T-helper 17 cell (primary cell): ENCODE results near the gene TARS3. TPM values are rescaled to one million over a fixed set of nuclear protein-coding genes. Genes with fewer than 3 reads are reported as not detected.

Source experiments
- ATAC-seq: fragments of 150-1000 bp; cut with Tn5 transposase; 2 replicates; pipeline ENCODE4 v1.10.0; 2021; ENCODE audit warnings: mild to moderate bottlenecking, moderate library complexity
- DNase-seq, 3 donors: peaks; one replicate each; pipeline versions ENCODE4 v3.0.0 to v3.0.0-alpha.2; 2020 to 2021
- H3K9me3 ChIP-seq: one replicate; pipeline ENCODE4 v1.7.0; 2013; ENCODE audit warnings: low read length, mild to moderate bottlenecking; ENCODE audit not compliant: control insufficient read depth, poor library complexity, severe bottlenecking
- H3K27ac Mint-ChIP-seq: one replicate; pipeline ENCODE4 v1.8.0; 2022; ENCODE audit warnings: mild to moderate bottlenecking, moderate library complexity, mixed read lengths
- H3K27me3 Mint-ChIP-seq: one replicate; pipeline ENCODE4 v1.8.0; 2022; ENCODE audit warnings: mixed read lengths
- H3K36me3 Mint-ChIP-seq: one replicate; pipeline ENCODE4 v1.8.0; 2022; ENCODE audit warnings: low read depth, mixed read lengths
- H3K4me1 Mint-ChIP-seq: one replicate; pipeline ENCODE4 v1.8.0; 2022; ENCODE audit warnings: mild to moderate bottlenecking, mixed read lengths
- H3K4me3 Mint-ChIP-seq: one replicate; pipeline ENCODE4 v1.8.0; 2022; ENCODE audit warnings: mild to moderate bottlenecking, moderate library complexity, mixed read lengths
- total RNA-seq, 4 donors: library from RNA in 2 of 4; stranded (reverse) in 2 of 4; gene quantifications; one replicate each; pipeline ENCODE4 v1.2.3 and lab custom pipeline; 2022 to 2026

Gene TARS3
- total RNA-seq, 2 donors from 2014 or later = 13.4 to 17.6 TPM

GRCh38 chr15:101692801-101693598, 31.3 kb downstream of the TARS3 start:
- H3K27ac Mint-ChIP-seq = peak overlapping the region; percentile 43
- H3K4me1 Mint-ChIP-seq = peaks cover 13% of the 10 kb centered on the region
- H3K9me3 ChIP-seq = no peaks in the 10 kb centered on the region
- H3K4me3 Mint-ChIP-seq = no peak overlapping the region
- H3K27me3 Mint-ChIP-seq = no peaks in the 10 kb centered on the region
- ATAC-seq (no peak), DNase-seq (no peak)
- peaks cover 5% of the 10 kb centered on the region for H3K36me3 Mint-ChIP-seq

- H3K27ac Mint-ChIP-seq = no peak overlapping the region
- no peak for DNase-seq
- H3K9me3 ChIP-seq = no peaks in the 10 kb centered on the region
- ATAC-seq = no peak
- no peaks in the 10 kb centered on the region for H3K4me1 Mint-ChIP-seq
- H3K4me3 Mint-ChIP-seq = no peak overlapping the region
- peaks cover 3% of the 10 kb centered on the region for H3K36me3 Mint-ChIP-seq
- no peaks in the 10 kb centered on the region for H3K27me3 Mint-ChIP-seq
These were observed 34.4 kb downstream of the TARS3 start for GRCh38 chr15:101689901-101690300.

GRCh38 chr15:101686718-101687117, 37.6 kb downstream of the TARS3 start:
- no peak for ATAC-seq
- Mint-ChIP-seq H3K4me1 (peaks cover 2% of the 10 kb centered on the region), H3K27ac (peak overlapping the region; percentile 67), H3K36me3 (peaks cover 2% of the 10 kb centered on the region), H3K27me3 (no peaks in the 10 kb centered on the region), H3K4me3 (no peak overlapping the region)
- no peaks in the 10 kb centered on the region for H3K9me3 ChIP-seq
- no peak for DNase-seq

- ATAC-seq (no peak), DNase-seq (no peak)
- Mint-ChIP-seq H3K27me3 (no peaks in the 10 kb centered on the region), H3K36me3 (peaks cover 2% of the 10 kb centered on the region), H3K4me3 (no peak overlapping the region), H3K27ac (peak overlapping the region; percentile 41), H3K4me1 (peaks cover 2% of the 10 kb centered on the region)
- no peaks in the 10 kb centered on the region for H3K9me3 ChIP-seq
These were observed 39.4 kb downstream of the TARS3 start for GRCh38 chr15:101684877-101685276.

- Mint-ChIP-seq H3K36me3 (peaks cover 3% of the 10 kb centered on the region), H3K27me3 (no peaks in the 10 kb centered on the region), H3K4me1 (peaks cover 4% of the 10 kb centered on the region), H3K4me3 (no peak overlapping the region), H3K27ac (peak overlapping the region; percentile 41)
- no peak for DNase-seq
- ATAC-seq = no peak
- no peaks in the 10 kb centered on the region for H3K9me3 ChIP-seq
These were observed 39.9 kb downstream of the TARS3 start for GRCh38 chr15:101684384-101684783.

DNA sequence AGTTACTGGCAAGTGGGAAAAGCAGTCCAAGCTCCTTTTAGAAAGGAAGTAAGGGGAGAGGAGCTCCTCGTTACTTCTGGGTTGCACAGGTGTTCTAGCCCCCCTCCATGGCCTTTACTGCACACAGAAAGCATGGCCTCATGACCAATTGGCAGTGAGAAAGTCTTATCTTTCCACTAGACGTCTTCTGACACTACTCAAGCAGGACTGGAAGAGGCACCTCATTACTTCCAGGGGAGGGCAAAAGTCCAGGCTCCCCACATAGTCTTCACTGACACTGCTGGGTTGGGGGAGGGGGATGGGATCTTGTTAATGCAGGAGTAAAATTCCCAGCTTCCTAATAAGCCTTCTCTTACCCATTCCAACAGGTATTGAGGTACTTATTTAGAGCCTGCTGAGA, 44.5 kb downstream of the TARS3 start:
- no peak overlapping the region for H3K4me3 Mint-ChIP-seq
- peaks cover 18% of the 10 kb centered on the region for H3K4me1 Mint-ChIP-seq
- peaks cover 19% of the 10 kb centered on the region for H3K36me3 Mint-ChIP-seq
- DNase-seq = no peak
- H3K27me3 Mint-ChIP-seq = no peaks in the 10 kb centered on the region
- ATAC-seq = no peak
- no peaks in the 10 kb centered on the region for H3K9me3 ChIP-seq
- peak overlapping the region; percentile 27 for H3K27ac Mint-ChIP-seq

DNA sequence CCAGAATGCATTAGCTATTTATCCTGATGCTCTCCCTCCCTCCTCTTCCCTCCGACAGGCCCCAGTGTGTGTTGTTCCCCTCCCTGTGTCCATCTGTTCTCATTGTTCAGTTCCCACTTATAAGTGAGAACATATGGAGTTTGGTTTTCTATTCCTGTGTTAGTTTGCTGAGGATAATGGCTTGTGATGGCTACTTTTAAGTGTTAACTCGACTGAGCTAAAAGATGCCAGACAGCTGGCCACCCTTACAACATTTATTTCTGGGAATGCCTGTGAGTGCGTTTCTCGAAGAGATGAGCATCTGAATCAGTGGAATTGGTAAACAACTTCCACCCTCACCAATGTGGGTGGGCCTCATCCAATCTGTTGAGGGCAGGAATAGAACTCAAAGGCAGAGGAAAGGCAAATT, 47.3 kb downstream of the TARS3 start:
- Mint-ChIP-seq H3K4me1 (peaks cover 18% of the 10 kb centered on the region), H3K27ac (peak overlapping the region; percentile 67), H3K27me3 (no peaks in the 10 kb centered on the region), H3K36me3 (peaks cover 26% of the 10 kb centered on the region), H3K4me3 (no peak overlapping the region)
- ATAC-seq = no peak
- H3K9me3 ChIP-seq = no peaks in the 10 kb centered on the region
- no peak for DNase-seq

DNA sequence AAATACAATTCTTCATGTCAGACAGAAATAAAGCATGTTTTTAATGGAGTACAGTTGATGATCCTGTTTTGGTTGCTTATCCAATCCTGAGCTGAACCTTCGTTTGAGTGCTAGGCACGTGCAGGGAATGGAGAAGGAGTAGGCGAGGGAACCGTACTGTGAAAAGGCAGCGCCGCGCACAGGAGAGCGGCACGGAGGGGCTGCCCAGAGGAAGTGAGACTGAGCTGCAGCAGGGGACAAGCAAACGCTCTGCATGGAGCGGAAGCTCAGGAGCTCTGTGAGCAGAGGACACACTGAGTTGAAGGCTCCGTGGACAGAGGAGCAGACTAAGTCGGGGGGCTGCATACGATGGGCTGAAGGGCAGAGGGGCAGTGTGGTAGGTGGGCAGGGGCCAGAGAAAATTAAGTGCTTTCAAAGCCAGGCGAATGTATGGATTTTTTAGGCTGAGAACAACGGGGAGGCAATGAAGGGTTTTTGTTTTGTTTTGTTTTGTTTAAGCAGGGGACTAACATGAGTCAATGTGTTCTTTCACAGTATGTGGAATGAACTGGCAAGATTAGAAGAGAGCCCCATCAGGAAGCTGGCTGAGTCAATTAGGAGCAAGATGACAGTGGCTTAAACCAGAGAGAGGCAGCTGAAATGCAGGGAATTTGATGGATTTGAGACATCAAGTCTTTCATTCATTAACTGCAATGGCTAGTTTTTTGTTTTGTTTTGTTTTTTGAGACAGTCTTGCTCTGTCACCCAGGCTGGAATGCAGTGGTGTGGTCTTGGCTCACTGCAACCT, 48.3 kb downstream of the TARS3 start:
- ATAC-seq (peak; percentile 71), DNase-seq (no peak)
- H3K4me3 Mint-ChIP-seq = peak overlapping the region; percentile 83
- no peaks in the 10 kb centered on the region for H3K27me3 Mint-ChIP-seq
- H3K27ac Mint-ChIP-seq = peak overlapping the region; percentile 79
- H3K9me3 ChIP-seq = no peaks in the 10 kb centered on the region
- peaks cover 26% of the 10 kb centered on the region for H3K36me3 Mint-ChIP-seq
- H3K4me1 Mint-ChIP-seq = peaks cover 18% of the 10 kb centered on the region

DNA sequence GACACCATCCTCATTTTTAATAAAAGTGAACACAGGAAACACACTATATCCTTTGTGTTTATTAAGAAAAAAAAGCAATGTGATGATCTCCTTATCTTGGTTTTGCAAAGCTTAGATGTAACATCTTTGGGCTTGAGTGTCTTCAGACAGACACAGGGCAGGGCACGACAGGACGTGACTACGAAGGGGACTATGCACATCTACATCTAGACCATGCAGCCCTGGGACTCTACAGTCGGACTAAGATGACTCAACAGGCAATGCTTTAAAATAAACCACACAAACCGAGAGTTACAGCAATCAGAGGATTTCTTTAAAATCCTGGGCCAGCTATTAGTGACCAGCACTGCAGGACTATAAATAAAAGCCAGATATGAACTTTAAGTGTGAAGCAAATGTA, 49.3 kb downstream of the TARS3 start:
- Mint-ChIP-seq H3K4me3 (peak overlapping the region; percentile 66), H3K36me3 (peaks cover 30% of the 10 kb centered on the region), H3K4me1 (peaks cover 20% of the 10 kb centered on the region), H3K27me3 (no peaks in the 10 kb centered on the region), H3K27ac (peak overlapping the region; percentile 79)
- H3K9me3 ChIP-seq = no peaks in the 10 kb centered on the region
- DNase-seq = no peak
- ATAC-seq = no peak

GRCh38 chr15:101672298-101672697, 52.0 kb downstream of the TARS3 start:
- Mint-ChIP-seq H3K27ac (no peak overlapping the region), H3K4me3 (no peak overlapping the region), H3K36me3 (peaks cover 23% of the 10 kb centered on the region), H3K27me3 (no peaks in the 10 kb centered on the region), H3K4me1 (peaks cover 14% of the 10 kb centered on the region)
- ATAC-seq (no peak), DNase-seq (no peak)
- H3K9me3 ChIP-seq = no peaks in the 10 kb centered on the region

- peaks cover 17% of the 10 kb centered on the region for H3K36me3 Mint-ChIP-seq
These were observed 54.5 kb downstream of the TARS3 start for GRCh38 chr15:101669744-101670143.

GRCh38 chr15:101667881-101668280, 56.4 kb downstream of the TARS3 start:
- no peaks in the 10 kb centered on the region for H3K9me3 ChIP-seq
- Mint-ChIP-seq H3K27me3 (no peaks in the 10 kb centered on the region), H3K4me1 (peaks cover 15% of the 10 kb centered on the region), H3K27ac (no peak overlapping the region), H3K4me3 (no peak overlapping the region), H3K36me3 (peaks cover 12% of the 10 kb centered on the region)
- no peak for ATAC-seq
- no peak for DNase-seq

More at GRCh38 chr15:101669744-101670143, 54.5 kb downstream of the TARS3 start:
- no peak overlapping the region for H3K4me3 Mint-ChIP-seq
- no peaks in the 10 kb centered on the region for H3K27me3 Mint-ChIP-seq
- no peak overlapping the region for H3K27ac Mint-ChIP-seq
- no peak for ATAC-seq
- peaks cover 7% of the 10 kb centered on the region for H3K4me1 Mint-ChIP-seq
- DNase-seq = no peak
- H3K9me3 ChIP-seq = no peaks in the 10 kb centered on the region

- no peaks in the 10 kb centered on the region for H3K27me3 Mint-ChIP-seq
- no peak overlapping the region for H3K4me3 Mint-ChIP-seq
- peaks cover 14% of the 10 kb centered on the region for H3K4me1 Mint-ChIP-seq
- H3K27ac Mint-ChIP-seq = peak overlapping the region; percentile 8
- H3K36me3 Mint-ChIP-seq = peaks cover 6% of the 10 kb centered on the region
- DNase-seq (no peak), ATAC-seq (no peak)
- no peaks in the 10 kb centered on the region for H3K9me3 ChIP-seq
These were observed 59.9 kb downstream of the TARS3 start for GRCh38 chr15:101664303-101664913.
